ENCODE measurements around the gene APBB2.

DNA sequence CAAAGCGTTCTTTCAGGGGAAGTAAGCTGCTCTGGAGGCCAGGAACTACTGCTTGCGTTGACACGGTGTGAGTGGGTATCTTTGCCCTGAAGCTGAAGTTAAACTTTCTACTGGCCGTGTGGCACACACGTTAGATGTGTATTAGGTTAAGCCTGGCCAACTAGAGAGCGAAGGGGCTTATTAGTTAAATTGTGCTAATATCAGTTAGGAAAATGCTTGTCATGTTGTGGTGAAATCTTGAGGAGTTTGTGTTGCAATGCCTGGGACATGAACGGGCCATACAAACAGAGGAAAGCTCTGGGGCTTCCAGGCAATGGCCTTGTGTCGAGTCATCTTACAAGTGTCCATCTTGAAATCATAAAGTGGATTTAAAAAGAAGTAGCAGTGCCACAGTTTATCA is 402.0 kb downstream of the APBB2 start:
- TF ChIP-seq CTCF (conservative IDR thresholded peaks at IDR 0.05) = no peak
- no peak for TF ChIP-seq ZFX (IDR thresholded peaks at IDR 0.05)
